Transverse colon (tissue), 4 donors: ENCODE measurements around the gene KIFC3. TPM values are rescaled to one million over a fixed set of nuclear protein-coding genes. Genes with fewer than 3 reads are reported as not detected.

Experiments
- DNase-seq: peaks from one replicate; pipeline ENCODE4 v3.0.0-alpha.2; 2019
- H3K27ac ChIP-seq, 4 donors: fragments of 200-600 bp; sonication (generic); 2 replicates each; pipeline ENCODE4 v1.5.1; 2016 to 2018; ENCODE audit warnings: inconsistent platforms in 4 of 4
- H3K27me3 ChIP-seq: fragments of 200-600 bp; sonication (generic); 2 replicates; pipeline ENCODE4 v1.5.1; 2017; ENCODE audit warnings: inconsistent platforms
- H3K36me3 ChIP-seq, 4 donors: fragments of 200-600 bp; sonication (generic); 2 replicates each; pipeline ENCODE4 v1.5.1; 2017 to 2019; ENCODE audit warnings: inconsistent platforms in 4 of 4
- H3K4me1 ChIP-seq, 4 donors: fragments of 200-600 bp; sonication (generic); 2 replicates each; pipeline ENCODE4 v1.5.1; 2017 to 2020; ENCODE audit warnings: inconsistent platforms in 4 of 4
- H3K4me3 ChIP-seq, 4 donors: fragments of 200-600 bp; sonication (generic); 1 replicate in 1 of 4; 2 replicates in 3 of 4; pipeline versions ENCODE4 v1.5.1 to v1.6.1; 2017 to 2019; ENCODE audit warnings: inconsistent platforms in 4 of 4
- H3K9me3 ChIP-seq, 2 donors: fragments of 200-600 bp; sonication (generic); 2 replicates each; pipeline ENCODE4 v1.5.1; 2017 to 2019; ENCODE audit warnings: inconsistent platforms in 2 of 2
- CTCF ChIP-seq, 5 experiments: fragments of 200-600 bp in 3 of 5; fragments of 450-650 bp in 2 of 5; sonication (generic) in 3 of 5; IDR thresholded peaks; 1 replicate in 2 of 5; 2 replicates in 3 of 5; pipeline ENCODE4 v1.5.1; 2016 to 2017; ENCODE audit warnings: antibody characterized with exemption in 5 of 5, inconsistent platforms in 3 of 5, mild to moderate bottlenecking in 2 of 5, moderate library complexity in 1 of 5
- EP300 ChIP-seq: sonication (generic); formaldehyde crosslinking; IDR thresholded peaks from one replicate; pipeline ENCODE4 v1.6.1; 2017; ENCODE audit warnings: antibody characterized with exemption, low read depth
- POLR2A ChIP-seq: fragments of 450-650 bp; IDR thresholded peaks from one replicate; pipeline ENCODE4 v1.6.1; 2016; ENCODE audit warnings: antibody characterized with exemption, mild to moderate bottlenecking, moderate library complexity
- POLR2AphosphoS5 ChIP-seq, 3 donors: sonication (generic); formaldehyde crosslinking; IDR thresholded peaks; one replicate each; pipeline ENCODE4 v1.6.1; 2016; ENCODE audit warnings: antibody characterized with exemption in 3 of 3
- WGBS, 2 donors: methylation state at CpG; one replicate each; pipeline ENCODE4 v1.1.5; 2018; ENCODE audit warnings: low coverage in 1 of 2; 5-methylcytosine and 5-hydroxymethylcytosine counted together
- in situ Hi-C, 4 donors: fragments of 200-750 bp; cut with MboI; loops; one replicate each; pipeline versions ENCODE4 v1.15.0 to v1.15.1; 2017; ENCODE audit warnings: low sequenced_read_pairs in 3 of 4, low pct_ligation_motif_present in 1 of 4, low pct_unique_long_range_greater_than_20kb in 1 of 4
- intact Hi-C: fragments of 100-400 bp; cut with DNase I; formaldehyde crosslinking; loops from one replicate; pipeline ENCODE4 v1.15.1; 2023; ENCODE audit warnings: low total_unique reads
- total RNA-seq, 4 donors: library from RNA; depleted of rRNA; stranded (reverse); fragments of >200 nt; gene quantifications; one replicate each; pipeline ENCODE4 v1.1.0, GENCODE V29; 2016

KIFC3 gene
- total RNA-seq, 4 donors from 2014 or later = 5.2 to 46.8 (median 13.5) TPM

GRCh38 chr16:57758331-57759117 is 43.8 kb downstream of the KIFC3 start:
- WGBS, 2 donors = 82% methylated on average over 29 of the region's 33 CpGs; no CpG with 5 or more reads in 1 of the 2 donors
- Histone ChIP-seq H3K36me3 (no peaks in the 10 kb centered on the region), H3K4me3 (no peak overlapping the region), H3K27ac (no peak overlapping the region), H3K4me1 (no peaks in the 10 kb centered on the region), H3K27me3 (no peaks in the 10 kb centered on the region), H3K9me3 (no peaks in the 10 kb centered on the region)
- in situ Hi-C loops (loop anchor here in 3 of 4 donors (25.0 kb wide), 1 partner anchor 254 kb away; the partner anchor contains the start of genes USB1 (in 3 of the 3) and ZNF319 (in 3 of the 3)), intact Hi-C loops (loop anchor here (10.0 kb wide), 1 partner anchor 256 kb away; no protein-coding TSS in a partner anchor)
- TF ChIP-seq POLR2A = no peak
- TF ChIP-seq POLR2AphosphoS5 (IDR thresholded peaks at IDR 0.05) = no peak
- TF ChIP-seq CTCF (IDR thresholded peaks at IDR 0.05) = no peak
- no peak for TF ChIP-seq EP300
- no peak for DNase-seq

GRCh38 chr16:57757883-57758282 is 44.4 kb downstream of the KIFC3 start:
- DNase-seq = no peak
- 93% methylated on average over 7 of the region's 7 CpGs; no CpG with 5 or more reads in 1 of the 2 donors for WGBS, 2 donors
- H3K9me3 ChIP-seq = no peaks in the 10 kb centered on the region
- no peaks in the 10 kb centered on the region for H3K4me1 ChIP-seq
- H3K4me3 ChIP-seq = no peak overlapping the region
- H3K27ac ChIP-seq = no peak overlapping the region
- intact Hi-C loops = loop anchor here (2.0 to 10.0 kb wide), 2 partner anchors 107 to 257 kb away; no protein-coding TSS in a partner anchor
- H3K36me3 ChIP-seq = no peaks in the 10 kb centered on the region
- in situ Hi-C loops = loop anchor here in 3 of 4 donors (25.0 kb wide), 1 partner anchor 254 kb away; the partner anchor contains the start of genes USB1 (in 3 of the 3) and ZNF319 (in 3 of the 3)
- no peaks in the 10 kb centered on the region for H3K27me3 ChIP-seq
- no peak for TF ChIP-seq EP300
- TF ChIP-seq POLR2A = no peak
- TF ChIP-seq CTCF (IDR thresholded peaks at IDR 0.05) = no peak
- TF ChIP-seq POLR2AphosphoS5 (IDR thresholded peaks at IDR 0.05) = no peak

GRCh38 chr16:57757326-57757786 is 44.9 kb downstream of the KIFC3 start:
- no peak for TF ChIP-seq POLR2A
- TF ChIP-seq CTCF (IDR thresholded peaks at IDR 0.05) = peak; percentile 89 to 99 (median 97)
- Histone ChIP-seq H3K9me3 (no peaks in the 10 kb centered on the region), H3K4me1 (no peaks in the 10 kb centered on the region), H3K27ac (no peak overlapping the region), H3K36me3 (no peaks in the 10 kb centered on the region), H3K4me3 (no peak overlapping the region), H3K27me3 (no peaks in the 10 kb centered on the region)
- peak; percentile 91 for DNase-seq
- 72% methylated on average over 10 of the region's 11 CpGs; no CpG with 5 or more reads in 1 of the 2 donors for WGBS, 2 donors
- in situ Hi-C loops (loop anchor here in 3 of 4 donors (25.0 kb wide), 1 partner anchor 255 kb away; the partner anchor contains the start of genes USB1 (in 3 of the 3) and ZNF319 (in 3 of the 3)), intact Hi-C loops (loop anchor here (2.0 to 10.0 kb wide), 2 partner anchors 107 to 257 kb away; no protein-coding TSS in a partner anchor)
